GM21737 (cell line): ENCODE data around the gene CLBA1.
"Not testable (repeated sequence)": the region's sequence is repeated elsewhere in the genome, so short reads cannot be mapped to it uniquely, and the experiment has no call there.

ENCODE experiments used
- ATAC-seq: cut with Tn5 transposase; IDR thresholded peaks from one replicate; pipeline ENCODE4 v1.9.1; 2021; ENCODE audit warnings: mild to moderate bottlenecking, moderate library complexity; ENCODE audit not compliant: unreplicated experiment

CLBA1 gene

DNA sequence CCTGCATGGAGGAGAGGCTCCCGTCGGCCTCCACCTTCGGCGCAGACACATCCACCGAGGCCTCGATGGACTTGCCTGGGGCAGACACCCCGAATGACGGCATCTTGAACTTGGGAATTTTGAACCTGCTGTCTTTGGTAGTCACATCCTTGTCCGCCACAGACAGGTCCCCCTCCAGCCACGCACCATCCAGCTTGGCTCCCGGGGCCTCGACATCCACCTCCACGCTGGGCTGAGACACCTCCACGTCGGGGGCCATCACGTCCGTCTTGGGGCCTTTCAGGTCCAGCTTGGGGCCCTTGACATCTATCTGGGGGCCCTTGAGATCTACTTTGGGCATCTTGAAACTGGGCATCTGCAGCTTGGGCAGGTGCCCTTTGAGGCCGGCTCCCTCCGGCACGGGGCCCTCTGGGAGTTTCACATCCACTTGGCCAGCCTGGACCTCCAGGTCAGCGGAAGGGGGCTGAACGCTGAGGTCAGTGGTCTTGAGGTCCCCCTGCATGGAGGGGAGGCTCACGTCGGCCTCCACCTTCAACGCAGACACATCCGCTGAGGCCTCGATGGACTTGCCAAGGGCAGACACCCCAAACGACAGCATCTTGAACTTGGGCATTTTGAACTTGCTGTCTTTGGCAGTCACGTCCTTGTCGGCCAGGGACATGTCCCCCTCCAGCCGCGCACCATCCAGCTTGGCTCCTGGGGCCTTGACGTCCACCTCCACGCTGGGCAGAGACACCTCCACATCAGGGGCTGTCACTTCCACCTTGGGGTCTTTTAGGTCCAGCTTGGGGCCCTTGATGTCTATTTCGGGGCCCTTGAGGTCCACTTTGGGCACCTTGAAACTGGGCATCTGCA is 37.5 kb upstream of the CLBA1 start:
- not testable (repeated sequence) for ATAC-seq

GRCh38 chr14:104948736-104949031 is 36.9 kb upstream of the CLBA1 start:
- no peak for ATAC-seq

- ATAC-seq = not testable (repeated sequence)
Observed at GRCh38 chr14:104949406-104949955, 36.1 kb upstream of the CLBA1 start.

- ATAC-seq = no peak
Observed at GRCh38 chr14:104950021-104950420, 35.6 kb upstream of the CLBA1 start.

DNA sequence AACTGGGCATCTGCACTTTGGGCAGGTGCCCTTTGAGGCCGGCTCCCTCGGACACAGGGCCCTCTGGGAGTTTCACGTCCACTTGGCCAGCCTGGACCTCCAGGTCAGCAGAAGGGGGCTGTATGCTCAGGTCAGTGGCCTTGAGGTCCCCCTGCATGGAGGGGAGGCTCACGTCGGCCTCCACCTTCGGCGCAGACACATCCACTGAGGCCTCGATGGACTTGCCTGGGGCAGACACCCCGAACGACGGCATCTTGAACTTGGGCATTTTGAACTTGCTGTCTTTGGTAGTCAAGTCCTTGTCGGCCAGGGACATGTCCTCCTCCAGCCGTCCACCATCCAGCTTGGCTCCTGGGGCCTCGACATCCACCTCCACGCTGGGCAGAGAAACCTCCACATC is 34.9 kb upstream of the CLBA1 start:
- not testable (repeated sequence) for ATAC-seq

- ATAC-seq = not testable (repeated sequence)
Observed at GRCh38 chr14:104951863-104952657, 33.5 kb upstream of the CLBA1 start.

- ATAC-seq = no peak
Observed at GRCh38 chr14:104953097-104953496, 32.5 kb upstream of the CLBA1 start.

DNA sequence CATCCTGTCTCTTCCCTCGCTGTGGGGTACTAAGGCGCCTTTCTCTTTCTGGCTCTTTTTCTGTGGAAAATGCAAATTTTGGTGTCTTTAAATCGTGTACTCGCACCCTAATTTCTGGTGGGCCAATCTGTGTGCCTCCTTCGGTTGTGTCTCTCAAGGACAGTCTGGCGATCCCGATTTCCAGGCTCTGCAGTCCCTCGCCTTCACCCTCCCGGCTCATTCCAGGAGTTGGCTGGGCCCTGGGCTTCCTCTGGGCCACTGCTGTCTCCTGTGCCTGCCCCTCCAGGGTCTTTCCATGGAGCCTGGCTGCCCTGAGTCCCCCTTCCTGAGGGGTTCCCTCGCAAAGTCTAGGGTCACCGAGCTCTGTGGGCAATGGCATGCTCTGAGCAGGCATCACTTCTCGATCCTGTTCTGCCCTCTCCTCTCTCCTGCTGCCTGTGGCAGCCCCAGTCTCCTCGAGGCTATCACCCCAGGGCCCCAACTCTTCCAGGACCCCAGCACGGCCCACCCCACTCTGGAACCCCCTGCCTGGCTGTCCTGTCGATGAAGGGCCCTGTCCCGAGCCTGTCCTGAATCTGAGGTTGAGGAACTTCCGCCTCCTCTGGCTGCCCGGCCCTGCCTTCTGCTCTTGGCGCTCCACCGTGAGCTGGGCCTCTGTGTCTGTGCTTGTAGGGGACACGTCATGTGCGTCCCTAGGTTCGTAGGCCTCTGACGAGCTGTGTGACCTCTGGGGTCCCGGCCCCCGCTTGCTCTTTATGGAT is 31.5 kb upstream of the CLBA1 start:
- ATAC-seq = no peak

- no peak for ATAC-seq
Observed at GRCh38 chr14:104954746-104955395, 30.7 kb upstream of the CLBA1 start.

DNA sequence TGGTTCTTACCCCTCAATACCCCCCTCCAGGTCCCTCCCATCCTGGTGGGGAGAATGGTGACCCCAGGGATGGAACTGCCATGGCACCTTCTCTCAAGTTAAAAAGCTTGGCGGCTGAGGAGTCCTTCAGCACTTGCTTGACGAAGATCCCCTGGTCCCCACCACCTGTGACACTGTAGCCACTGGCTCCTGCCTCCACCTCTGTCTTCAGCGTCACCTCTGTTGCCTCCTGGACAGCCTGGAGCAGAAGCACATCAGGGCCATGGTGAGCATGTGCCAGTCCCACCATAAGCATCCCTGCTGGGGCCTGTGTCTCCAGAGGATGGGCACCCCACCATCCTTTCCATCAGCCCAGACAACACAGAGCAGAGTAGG is 30.2 kb upstream of the CLBA1 start:
- ATAC-seq = no peak

DNA sequence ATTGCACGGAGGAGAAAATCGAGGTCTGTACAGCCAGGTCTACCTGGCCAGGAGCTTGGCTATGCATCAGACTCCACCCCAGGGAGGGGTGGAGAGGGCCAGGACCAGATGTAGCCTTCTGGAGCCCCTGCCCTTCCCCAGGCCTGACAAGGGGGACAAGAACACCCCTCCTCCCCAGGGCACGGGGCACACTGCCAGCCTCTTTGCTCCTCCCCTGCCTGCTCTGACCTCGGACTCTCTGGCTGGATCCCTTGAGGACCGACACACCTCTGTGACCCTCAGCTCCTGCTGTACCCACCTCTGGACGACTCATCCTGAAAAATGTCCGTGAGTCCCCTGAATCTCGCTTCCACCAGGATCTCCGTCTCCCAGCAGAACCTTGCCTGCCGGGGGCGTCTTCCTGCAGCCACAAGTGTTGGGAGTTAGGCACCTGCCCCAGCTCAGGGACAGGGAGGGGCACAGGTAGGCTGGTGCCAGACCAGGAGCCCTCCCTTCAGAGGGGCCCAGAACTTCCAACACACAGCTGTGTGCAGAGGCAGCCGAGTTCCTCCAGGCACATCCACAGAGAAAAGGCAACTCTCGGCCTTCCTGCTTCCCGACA is 29.2 kb upstream of the CLBA1 start:
- ATAC-seq = no peak

GRCh38 chr14:104957146-104958113 is 28.2 kb upstream of the CLBA1 start:
- ATAC-seq = no peak

- no peak for ATAC-seq
Observed at GRCh38 chr14:104964546-104964945, 21.0 kb upstream of the CLBA1 start.

DNA sequence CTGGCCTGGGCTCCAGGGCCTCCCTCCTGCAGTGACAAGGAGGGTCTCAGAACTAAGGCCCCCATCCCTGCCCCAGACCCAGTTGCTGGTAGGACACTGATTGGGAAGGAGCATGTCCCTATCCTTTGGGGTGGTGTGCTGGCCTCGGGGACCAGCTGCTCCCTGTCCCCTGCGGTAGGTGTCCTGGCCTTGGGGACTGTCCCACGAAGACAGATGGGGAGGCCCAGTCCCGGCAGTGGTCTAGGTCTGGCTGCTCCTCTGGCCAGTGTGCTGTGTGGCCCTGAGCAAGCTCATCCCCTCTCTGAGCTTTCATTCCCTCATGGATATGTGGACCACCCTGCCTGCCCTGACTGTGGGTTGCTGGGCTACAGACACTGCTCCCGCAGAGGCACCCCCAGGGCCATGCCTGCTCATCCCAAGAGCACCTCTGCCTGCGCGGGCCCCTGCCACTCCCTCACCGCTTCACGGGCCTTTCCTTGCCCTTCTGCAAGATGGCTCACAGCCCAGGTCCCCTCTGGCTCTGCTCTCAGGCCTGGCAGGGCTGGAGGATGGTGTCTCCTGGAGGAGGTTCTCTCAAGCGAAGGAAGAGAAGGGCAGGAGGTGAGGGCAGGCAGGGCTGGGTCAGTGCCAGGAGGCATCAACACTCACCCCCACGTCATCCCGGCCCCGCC is 19.9 kb upstream of the CLBA1 start:
- ATAC-seq = no peak

GRCh38 chr14:104966261-104966865 is 19.2 kb upstream of the CLBA1 start:
- no peak for ATAC-seq

DNA sequence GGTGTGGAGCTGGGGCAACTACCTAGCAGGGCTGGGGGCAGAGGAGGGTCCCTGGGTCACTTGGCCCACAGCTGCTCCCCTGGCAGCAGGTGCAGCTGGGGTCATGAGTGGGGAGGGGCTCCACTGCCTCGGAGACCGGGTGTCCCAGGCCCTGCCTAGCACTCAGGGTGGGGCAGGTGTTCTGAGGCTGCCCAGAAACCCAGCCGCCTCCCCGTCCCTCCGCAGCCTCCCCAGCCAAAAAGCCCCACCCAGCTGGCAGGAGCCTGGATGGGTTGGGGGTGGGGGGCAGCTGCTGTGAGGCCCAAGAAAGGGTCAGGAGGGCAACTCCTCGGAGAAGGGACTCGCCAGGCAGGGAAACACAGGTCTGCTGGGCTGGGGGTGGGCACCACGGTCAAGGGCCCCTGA is 18.6 kb upstream of the CLBA1 start:
- ATAC-seq = no peak

- no peak for ATAC-seq
Observed at GRCh38 chr14:104967386-104968152, 18.0 kb upstream of the CLBA1 start.

DNA sequence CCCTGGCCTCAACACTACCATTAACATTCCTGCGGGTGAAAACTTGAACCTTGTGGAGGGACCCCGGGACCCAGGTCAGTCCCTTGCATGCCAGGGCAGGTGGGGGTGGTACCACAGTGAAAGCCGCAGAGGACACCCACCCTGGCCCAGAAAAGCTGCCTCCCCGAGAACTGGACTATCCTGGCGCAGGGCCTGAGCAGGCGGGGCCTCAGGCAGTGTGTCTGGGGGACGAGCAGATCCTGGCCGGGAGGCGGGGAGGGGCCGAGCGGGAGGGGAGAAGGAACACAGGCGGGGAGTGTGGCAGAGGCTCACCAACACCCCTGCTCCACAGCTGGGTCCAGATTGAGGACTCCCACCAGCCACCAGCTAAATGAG is 17.4 kb upstream of the CLBA1 start:
- ATAC-seq = no peak
